K562 (cell line): ENCODE data around the gene BLM. TPM values are rescaled to one million over a fixed set of nuclear protein-coding genes. Genes with fewer than 3 reads are reported as not detected.

Experiments used
- ARID2 ChIP-seq: fragments of 450-650 bp; IDR thresholded peaks from 2 replicates; pipeline ENCODE4 v1.6.1; 2017; ENCODE audit warnings: antibody characterized with exemption, mild to moderate bottlenecking
- EGR1 ChIP-seq: fragments of 450-650 bp; conservative IDR thresholded peaks from 2 replicates; pipeline ENCODE4 v1.6.1; 2017; ENCODE audit warnings: mild to moderate bottlenecking
- HCFC1 ChIP-seq: IDR thresholded peaks from 2 replicates; pipeline ENCODE4 v1.6.1; 2012; ENCODE audit warnings: low read depth, low read length, improper control_type of control experiment
- HINFP ChIP-seq: fragments of 450-650 bp; conservative IDR thresholded peaks from 2 replicates; pipeline ENCODE4 v1.6.1; 2016; ENCODE audit warnings: missing genetic modification characterization, low read depth, mild to moderate bottlenecking, control low read depth, missing compliant biosample characterization
- IFI16 ChIP-seq: fragments of 250-450 bp; sonication (Bioruptor Pico); IDR thresholded peaks from 2 replicates; pipeline ENCODE4 v2.1.2; 2022; ENCODE audit warnings: mild to moderate bottlenecking, inconsistent platforms
- KHSRP ChIP-seq: fragments of 450-650 bp; IDR thresholded peaks from 2 replicates; pipeline ENCODE4 v1.6.1; 2017
- MAFG ChIP-seq: fragments of 450-650 bp; conservative IDR thresholded peaks from 2 replicates; pipeline ENCODE4 v1.6.1; 2016; ENCODE audit warnings: missing genetic modification characterization, missing compliant biosample characterization
- MCM3 ChIP-seq: fragments of 450-650 bp; IDR thresholded peaks from 2 replicates; pipeline ENCODE4 v1.6.1; 2016
- NFE2L1 ChIP-seq: fragments of 450-650 bp; IDR thresholded peaks from 2 replicates; pipeline ENCODE4 v1.6.1; 2016; ENCODE audit warnings: missing genetic modification characterization, low read depth, mild to moderate bottlenecking, missing compliant biosample characterization, moderate library complexity, borderline replicate concordance
- POLR2A ChIP-seq: fragments of 450-650 bp; conservative IDR thresholded peaks from 2 replicates; pipeline ENCODE4 v1.6.1; 2016
- RBM34 ChIP-seq: fragments of 200-400 bp; formaldehyde crosslinking; IDR thresholded peaks from 2 replicates; pipeline ENCODE4 v1.6.1; 2018; ENCODE audit warnings: low read length, borderline replicate concordance; ENCODE audit not compliant: insufficient read depth
- SMARCC2 ChIP-seq: fragments of 450-650 bp; IDR thresholded peaks from 2 replicates; pipeline ENCODE4 v1.6.1; 2017; ENCODE audit warnings: antibody characterized with exemption, moderate library complexity, mild to moderate bottlenecking, low read depth
- SNIP1 ChIP-seq: fragments of 450-650 bp; IDR thresholded peaks from 2 replicates; pipeline ENCODE4 v1.7.1; 2017; ENCODE audit warnings: low read depth, mild to moderate bottlenecking
- SRSF7 ChIP-seq: fragments of 200-400 bp; formaldehyde crosslinking; optimal IDR thresholded peaks from 2 replicates; pipeline ENCODE3; 2017; ENCODE audit warnings: mild to moderate bottlenecking, low read depth, low read length
- ZBTB9 ChIP-seq: fragments of 450-650 bp; formaldehyde crosslinking; IDR thresholded peaks from 2 replicates; pipeline ENCODE4 v1.4.0; 2020; ENCODE audit warnings: mild to moderate bottlenecking, moderate library complexity
- ZNF12 ChIP-seq: sonication (generic); formaldehyde crosslinking; IDR thresholded peaks from 2 replicates; pipeline ENCODE4 v1.4.0; 2020; ENCODE audit warnings: mild to moderate bottlenecking, missing genetic modification reagents
- ZNF347 ChIP-seq: fragments of 450-650 bp; formaldehyde crosslinking; IDR thresholded peaks from 2 replicates; pipeline ENCODE4 v1.4.0; 2020; ENCODE audit warnings: low read depth, mild to moderate bottlenecking, moderate library complexity
- ZNF639 ChIP-seq, 2 experiments: fragments of 200-800 bp in 1 of 2; sonication (Bioruptor generic) in 1 of 2; sonication (generic) in 1 of 2; formaldehyde crosslinking in 1 of 2; IDR thresholded peaks in 1 of 2; conservative IDR thresholded peaks in 1 of 2; 2 replicates each; pipeline versions ENCODE4 v1.5.0 to v1.6.1; 2016 to 2020; ENCODE audit warnings: missing compliant biosample characterization in 1 of 2, missing genetic modification characterization in 1 of 2, missing genetic modification reagents in 1 of 2
- polyA plus RNA-seq, 8 experiments: library from polyadenylated mRNA; depleted of rRNA in 4 of 8; stranded (reverse) in 5 of 8; unstranded in 3 of 8; fragments of >200 nt; fragmentation: Nextera tagmentation in 2 of 8; fragmentation: Illumina TruSeq in 1 of 8; extraction: Ambion mirVana in 2 of 8; extraction: Trizol in 1 of 8; gene quantifications; 2 replicates each; pipeline versions ENCODE4 v1.2.1 to v1.2.3, GENCODE V29; 2011 to 2014; ENCODE audit warnings: inconsistent platforms in 1 of 8, missing spikeins in 1 of 8
- total RNA-seq, 7 experiments: library from RNA; depleted of rRNA in 6 of 7; stranded (reverse); fragments of >200 nt in 6 of 7; fragmentation: Illumina TruSeq in 2 of 7; extraction: Trizol in 2 of 7; gene quantifications; 2 replicates each; pipeline versions ENCODE4 v1.2.1 to v1.2.3, GENCODE V29; 2011 to 2021; ENCODE audit warnings: low replicate concordance in 1 of 7
- TF ChIP-seq, protein P1 (sequence below): sonication (generic); formaldehyde crosslinking; IDR thresholded peaks from 2 replicates; pipeline ENCODE4 v1.8.1; 2022; ENCODE audit warnings: missing genetic modification reagents
- TF ChIP-seq, protein P2 (sequence below): sonication (generic); formaldehyde crosslinking; IDR thresholded peaks from 2 replicates; pipeline ENCODE4 v1.8.0; 2023; ENCODE audit warnings: mild to moderate bottlenecking, missing genetic modification reagents

The BLM gene
- total and polyA plus RNA-seq, 9 of the 15 experiments (the other 6 are each of a cell fraction or from before 2014, with no cell fraction given) = 21.0 to 56.0 (median 43.9) TPM

DNA sequence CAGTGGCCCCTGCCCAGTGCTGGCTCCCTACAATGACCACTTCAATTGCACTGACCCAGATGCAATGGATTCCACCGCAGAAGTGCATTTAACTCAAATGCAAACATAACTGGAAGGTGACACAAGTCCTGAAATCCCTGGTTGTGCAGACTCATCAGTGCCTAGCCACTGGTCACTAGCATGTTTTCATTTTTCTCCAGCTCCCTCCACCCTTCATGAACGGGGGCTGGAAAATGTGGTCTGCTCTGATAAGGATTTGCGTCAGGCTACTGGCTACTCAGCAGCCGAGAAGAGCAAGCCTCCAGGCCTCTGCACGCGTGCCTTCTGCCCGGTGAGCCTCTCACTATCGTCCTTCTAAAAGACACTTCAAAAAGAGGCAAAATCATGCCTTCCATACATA, 123.8 kb downstream of the BLM start (continued):
- TF ChIP-seq ARID2 (no peak), ZBTB9 (CRISPR knock-in tag) (no peak), SMARCC2 (peak; percentile 99), POLR2A (no peak), RBM34 (no peak), ZNF639 (CRISPR knock-in tag; conservative IDR thresholded peaks at IDR 0.05 in 1 of 2, IDR thresholded peaks at IDR 0.05 in 1 of 2) (peak in 1 of 2 experiments; percentile 90; a peak in 2 of 4 replicates), KHSRP (no peak), ZNF12 (peak; percentile 100), ZNF347 (CRISPR knock-in tag) (no peak), IFI16 (CRISPR knock-in tag) (no peak), HINFP (tag) (no peak), HCFC1 (no peak), NFE2L1 (tag) (no peak), EGR1 (peak; percentile 92), SRSF7 (no peak), SNIP1 (no peak), MCM3 (no peak), MAFG (tag) (peak; percentile 86)
- TF ChIP-seq, protein P1, sequence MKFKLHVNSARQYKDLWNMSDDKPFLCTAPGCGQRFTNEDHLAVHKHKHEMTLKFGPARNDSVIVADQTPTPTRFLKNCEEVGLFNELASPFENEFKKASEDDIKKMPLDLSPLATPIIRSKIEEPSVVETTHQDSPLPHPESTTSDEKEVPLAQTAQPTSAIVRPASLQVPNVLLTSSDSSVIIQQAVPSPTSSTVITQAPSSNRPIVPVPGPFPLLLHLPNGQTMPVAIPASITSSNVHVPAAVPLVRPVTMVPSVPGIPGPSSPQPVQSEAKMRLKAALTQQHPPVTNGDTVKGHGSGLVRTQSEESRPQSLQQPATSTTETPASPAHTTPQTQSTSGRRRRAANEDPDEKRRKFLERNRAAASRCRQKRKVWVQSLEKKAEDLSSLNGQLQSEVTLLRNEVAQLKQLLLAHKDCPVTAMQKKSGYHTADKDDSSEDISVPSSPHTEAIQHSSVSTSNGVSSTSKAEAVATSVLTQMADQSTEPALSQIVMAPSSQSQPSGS = no peak
- TF ChIP-seq, protein P2, sequence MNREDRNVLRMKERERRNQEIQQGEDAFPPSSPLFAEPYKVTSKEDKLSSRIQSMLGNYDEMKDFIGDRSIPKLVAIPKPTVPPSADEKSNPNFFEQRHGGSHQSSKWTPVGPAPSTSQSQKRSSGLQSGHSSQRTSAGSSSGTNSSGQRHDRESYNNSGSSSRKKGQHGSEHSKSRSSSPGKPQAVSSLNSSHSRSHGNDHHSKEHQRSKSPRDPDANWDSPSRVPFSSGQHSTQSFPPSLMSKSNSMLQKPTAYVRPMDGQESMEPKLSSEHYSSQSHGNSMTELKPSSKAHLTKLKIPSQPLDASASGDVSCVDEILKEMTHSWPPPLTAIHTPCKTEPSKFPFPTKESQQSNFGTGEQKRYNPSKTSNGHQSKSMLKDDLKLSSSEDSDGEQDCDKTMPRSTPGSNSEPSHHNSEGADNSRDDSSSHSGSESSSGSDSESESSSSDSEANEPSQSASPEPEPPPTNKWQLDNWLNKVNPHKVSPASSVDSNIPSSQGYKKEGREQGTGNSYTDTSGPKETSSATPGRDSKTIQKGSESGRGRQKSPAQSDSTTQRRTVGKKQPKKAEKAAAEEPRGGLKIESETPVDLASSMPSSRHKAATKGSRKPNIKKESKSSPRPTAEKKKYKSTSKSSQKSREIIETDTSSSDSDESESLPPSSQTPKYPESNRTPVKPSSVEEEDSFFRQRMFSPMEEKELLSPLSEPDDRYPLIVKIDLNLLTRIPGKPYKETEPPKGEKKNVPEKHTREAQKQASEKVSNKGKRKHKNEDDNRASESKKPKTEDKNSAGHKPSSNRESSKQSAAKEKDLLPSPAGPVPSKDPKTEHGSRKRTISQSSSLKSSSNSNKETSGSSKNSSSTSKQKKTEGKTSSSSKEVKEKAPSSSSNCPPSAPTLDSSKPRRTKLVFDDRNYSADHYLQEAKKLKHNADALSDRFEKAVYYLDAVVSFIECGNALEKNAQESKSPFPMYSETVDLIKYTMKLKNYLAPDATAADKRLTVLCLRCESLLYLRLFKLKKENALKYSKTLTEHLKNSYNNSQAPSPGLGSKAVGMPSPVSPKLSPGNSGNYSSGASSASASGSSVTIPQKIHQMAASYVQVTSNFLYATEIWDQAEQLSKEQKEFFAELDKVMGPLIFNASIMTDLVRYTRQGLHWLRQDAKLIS (CRISPR knock-in tag) = no peak
